HL-60 (cell line): Measurements from ENCODE around the gene GNS.
A peak's percentile ranks its signal among the peaks of the same experiment; 100 is the strongest.

Experiments
- DNase-seq, 2 experiments: peaks; one replicate each; pipeline ENCODE4 v3.0.0-alpha.2; 2010 to 2020; ENCODE audit warnings: low read depth in 1 of 2, low spot score in 1 of 2
- H3K27ac ChIP-seq: fragments of 250-450 bp; sonication (Bioruptor Pico); replicated peaks from 2 replicates; pipeline ENCODE4 v1.5.1; 2020; ENCODE audit warnings: mild to moderate bottlenecking, moderate library complexity
- H3K27me3 ChIP-seq: fragments of 250-450 bp; sonication (Bioruptor Pico); 2 replicates; pipeline ENCODE4 v1.5.1; 2021; ENCODE audit warnings: mild to moderate bottlenecking, moderate library complexity; ENCODE audit not compliant: insufficient read depth, poor library complexity, severe bottlenecking
- H3K4me3 ChIP-seq: replicated peaks from 2 replicates; pipeline ENCODE4 v1.5.1; 2011; ENCODE audit warnings: mild to moderate bottlenecking, control low read depth, low read length; ENCODE audit not compliant: insufficient read depth
- CTCF ChIP-seq: IDR thresholded peaks from one replicate; pipeline ENCODE4 v1.5.1; 2011; ENCODE audit warnings: low read length, control low read depth, inconsistent platforms; ENCODE audit not compliant: insufficient read depth
- GABPA ChIP-seq: IDR thresholded peaks from 2 replicates; pipeline ENCODE4 v1.6.1; 2012; ENCODE audit warnings: low read depth
- POLR2AphosphoS5 ChIP-seq: IDR thresholded peaks from 2 replicates; pipeline ENCODE4 v1.6.1; 2012; ENCODE audit warnings: low read depth
- REST ChIP-seq: IDR thresholded peaks from 2 replicates; pipeline ENCODE4 v1.6.1; 2012; ENCODE audit warnings: low read depth; ENCODE audit not compliant: insufficient replicate concordance
- SPI1 ChIP-seq: IDR thresholded peaks from 2 replicates; pipeline ENCODE4 v1.6.1; 2012; ENCODE audit warnings: low read depth, mild to moderate bottlenecking, borderline replicate concordance

The GNS gene

GRCh38 chr12:64670019-64670418 is 89.2 kb downstream of the GNS start:
- Histone ChIP-seq H3K27me3 (no peaks in the 10 kb centered on the region), H3K4me3 (no peak overlapping the region), H3K27ac (no peak overlapping the region)
- no peak for DNase-seq
- TF ChIP-seq CTCF (no peak), GABPA (no peak), REST (no peak), SPI1 (no peak), POLR2AphosphoS5 (no peak)

GRCh38 chr12:64669270-64669842 is 89.8 kb downstream of the GNS start:
- TF ChIP-seq CTCF = no peak
- 0 out of 2 replicates have a peak, but pooled peaks have one; percentile 6 for TF ChIP-seq SPI1
- TF ChIP-seq REST = peak; percentile 33
- no peak overlapping the region for H3K4me3 ChIP-seq
- H3K27me3 ChIP-seq = no peaks in the 10 kb centered on the region
- peak overlapping the region; percentile 48 for H3K27ac ChIP-seq
- DNase-seq = peak; percentile 27 to 51

GRCh38 chr12:64667793-64668192 is 91.4 kb downstream of the GNS start:
- Histone ChIP-seq H3K4me3 (no peak overlapping the region), H3K27ac (no peak overlapping the region), H3K27me3 (no peaks in the 10 kb centered on the region)
- no peak for TF ChIP-seq REST
- no peak for DNase-seq
